Epithelial cell of proximal tubule (primary cell): Measurements from ENCODE around the gene TRIM10. TPM values are rescaled to one million over a fixed set of nuclear protein-coding genes. Genes with fewer than 3 reads are reported as not detected.
"Not testable (repeated sequence)": the region's sequence is repeated elsewhere in the genome, so short reads cannot be mapped to it uniquely, and the experiment has no call there.

Source experiments
- DNase-seq: peaks from one replicate; pipeline ENCODE4 v3.0.0-alpha.2; 2011; ENCODE audit warnings: low read depth
- H3K4me3 ChIP-seq: 2 replicates; pipeline ENCODE4 v1.5.1; 2011; ENCODE audit warnings: low read depth, mild to moderate bottlenecking, low read length
- CTCF ChIP-seq: conservative IDR thresholded peaks from 2 replicates; pipeline ENCODE4 v1.5.1; 2012; ENCODE audit warnings: low read depth, mild to moderate bottlenecking, low read length
- total RNA-seq: library from RNA; depleted of rRNA; stranded (reverse); fragments of >200 nt; gene quantifications from 2 replicates; pipeline ENCODE4 v1.2.3, GENCODE V29; 2015

TRIM10 gene
- total RNA-seq, 1 donor from 2014 or later: not detected

GRCh38 chr6:30121446-30122366, 39.3 kb downstream of the TRIM10 start:
- TF ChIP-seq CTCF: no peak
- H3K4me3 ChIP-seq: no peak overlapping the region
- no peak for DNase-seq

GRCh38 chr6:30118691-30119090, 42.3 kb downstream of the TRIM10 start:
- H3K4me3 ChIP-seq, DNase-seq: not testable (repeated sequence)

DNA sequence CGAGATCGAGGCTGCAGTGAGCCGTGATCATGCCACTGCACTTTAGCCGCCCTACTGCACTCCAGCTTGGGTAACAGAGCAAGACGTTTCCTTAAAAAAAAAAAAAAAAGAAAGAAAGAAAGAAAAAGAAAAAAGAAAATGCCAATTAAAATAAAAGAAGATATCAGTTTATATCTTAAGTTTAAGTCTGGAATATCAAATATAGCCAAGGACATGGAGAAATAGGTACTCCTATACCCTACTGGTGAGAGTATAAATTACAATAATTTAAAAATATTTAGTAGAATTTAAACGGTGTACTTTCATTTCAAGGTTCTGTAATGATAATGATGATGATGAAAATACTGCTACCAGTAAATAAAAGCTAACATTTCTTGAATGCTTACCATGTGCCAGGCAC, 44.3 kb downstream of the TRIM10 start:
- H3K4me3 ChIP-seq: no peak overlapping the region
- no peak for TF ChIP-seq CTCF
- DNase-seq: no peak

- no peak for TF ChIP-seq CTCF
- H3K4me3 ChIP-seq: no peak overlapping the region
- no peak for DNase-seq
Measured at GRCh38 chr6:30113841-30114240, 47.2 kb downstream of the TRIM10 start.

DNA sequence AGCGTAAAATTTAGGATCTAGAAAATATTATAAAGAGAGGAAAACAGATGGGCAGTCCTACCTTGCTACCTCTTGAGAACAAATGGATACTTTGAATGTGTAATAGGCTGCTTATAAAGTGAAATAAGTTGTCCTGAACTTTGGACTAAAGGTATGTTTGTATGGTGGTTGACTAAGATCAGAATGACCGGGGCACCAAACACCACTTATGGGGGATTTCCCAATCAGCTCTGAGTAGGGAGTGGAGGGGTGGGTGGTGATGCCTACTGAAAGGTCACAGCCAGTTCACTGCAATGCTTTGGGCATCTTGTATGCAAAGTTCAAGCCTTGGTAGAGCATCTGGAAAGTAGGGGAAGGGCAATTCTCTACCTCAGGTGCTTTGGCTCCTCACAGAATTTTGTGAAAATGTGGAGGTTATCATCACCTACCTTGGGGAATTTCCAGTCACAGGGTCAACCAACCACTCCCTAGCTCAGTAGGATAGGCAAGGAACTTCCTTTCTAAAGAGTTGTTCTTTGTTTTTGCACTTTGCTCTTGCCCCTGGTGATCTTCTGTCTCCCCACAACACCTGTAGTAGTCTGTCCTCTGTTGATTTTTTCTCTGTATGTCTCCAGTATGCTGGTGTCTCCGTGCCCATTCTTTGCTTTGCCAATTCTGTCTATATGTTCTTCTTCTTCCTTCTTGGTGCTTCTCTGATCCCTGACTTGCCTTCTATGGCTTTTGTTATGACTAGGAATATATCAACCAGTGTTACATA, 47.8 kb downstream of the TRIM10 start, which contains the start of gene TRIM31:
Gene TRIM31, minus strand, starts transcription at position 88 of the 757 bp plus-strand sequence. CDS start 285 bp downstream, outside the sequence.
- no peak for DNase-seq
- H3K4me3 ChIP-seq: no peak within 1 kb of the TSS
- TF ChIP-seq CTCF: no peak

GRCh38 chr6:30112402-30112994, 48.5 kb downstream of the TRIM10 start:
- no peak for DNase-seq
- no peak for TF ChIP-seq CTCF
- no peak overlapping the region for H3K4me3 ChIP-seq

DNA sequence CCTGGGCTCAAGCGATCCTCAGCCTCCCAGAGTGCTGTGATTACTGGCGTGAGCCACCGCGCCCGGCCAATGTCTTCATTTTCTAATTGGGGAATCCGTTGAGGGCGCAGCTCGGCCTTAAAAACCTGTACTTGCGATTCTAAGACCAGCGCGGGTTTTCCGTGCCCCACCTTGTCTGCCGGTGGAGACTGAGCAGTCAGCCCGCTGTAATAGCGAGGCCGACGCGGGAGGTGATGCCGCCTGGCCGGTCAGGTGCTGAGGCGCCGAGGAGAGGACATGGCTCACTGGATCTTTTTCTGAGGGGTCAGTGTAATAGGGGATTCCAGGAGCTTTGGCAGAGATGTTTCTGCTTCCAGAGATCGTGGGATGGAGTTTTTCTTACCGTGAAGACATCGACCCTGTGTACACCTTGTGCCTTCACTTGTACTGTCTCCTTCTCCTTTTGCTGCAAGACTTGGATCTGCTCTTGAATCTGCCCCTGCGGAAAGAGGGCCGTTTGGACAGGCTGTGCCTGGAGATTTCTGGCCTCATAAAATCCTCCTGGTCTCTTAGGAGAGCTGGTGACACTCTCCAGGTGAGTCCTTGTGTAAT, 49.6 kb downstream of the TRIM10 start:
- H3K4me3 ChIP-seq: no peak overlapping the region
- no peak for DNase-seq
- no peak for TF ChIP-seq CTCF
